ENCODE measurements around the gene GATB.

DNA sequence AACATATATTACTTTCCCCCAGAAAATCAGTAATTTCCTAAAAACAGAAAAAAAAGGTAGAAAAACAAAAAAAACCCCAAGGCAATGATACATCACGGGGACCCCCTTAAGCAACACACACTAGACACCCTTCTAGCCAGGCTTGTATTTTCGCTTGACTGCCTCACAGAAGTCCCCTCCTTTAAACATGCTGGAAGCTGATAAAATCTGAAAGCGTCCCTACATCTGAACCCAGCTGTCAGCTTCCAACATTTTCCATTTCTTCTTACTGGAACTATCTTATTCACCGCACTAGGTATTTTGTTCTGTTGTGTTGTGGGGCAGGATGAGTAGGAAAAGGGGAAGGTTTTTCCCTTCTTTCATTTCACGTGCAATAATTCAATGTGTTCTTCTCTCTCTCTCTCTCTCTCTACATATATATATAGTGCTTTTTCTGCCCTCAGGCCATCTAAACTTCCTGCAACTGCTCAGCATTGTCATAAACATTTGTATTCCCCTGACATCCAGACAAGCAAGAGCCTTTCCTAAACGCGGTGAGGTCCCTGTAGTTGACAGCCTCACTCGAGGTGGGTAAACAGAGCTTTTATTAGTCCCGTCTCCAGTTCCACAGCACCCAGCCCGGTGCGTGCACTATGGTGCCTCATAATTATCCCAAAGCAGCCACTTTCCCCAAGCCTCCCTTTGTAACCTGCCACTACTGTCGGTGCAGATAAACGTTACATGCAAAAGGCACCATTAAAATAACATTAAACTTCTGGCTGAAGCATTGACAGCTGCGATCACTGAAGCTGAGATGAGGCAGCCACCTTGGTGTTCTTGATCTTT lies 82.5 kb downstream of the GATB start:
- TF ChIP-seq CTCF (IDR thresholded peaks at IDR 0.05; ENCODE audit: extremely low read depth in 1 of 2, insufficient read depth in 1 of 2, low read depth in 1 of 2, low read length in 2 of 2) (no peak), POLR2A (IDR thresholded peaks at IDR 0.05; ENCODE audit: low read depth, low read length) (no peak), FOS (IDR thresholded peaks at IDR 0.05; ENCODE audit: borderline replicate concordance, insufficient read depth, low read length) (no peak), EZH2 (IDR thresholded peaks at IDR 0.05; ENCODE audit: borderline replicate concordance, low read depth, low read length, severe bottlenecking) (no peak), JUN (IDR thresholded peaks at IDR 0.05; ENCODE audit: borderline replicate concordance, insufficient read depth, insufficient read length, low read depth) (no peak), MYC (IDR thresholded peaks at IDR 0.05; ENCODE audit: low read depth, low read length) (no peak), POLR2AphosphoS5 (IDR thresholded peaks at IDR 0.05; ENCODE audit: insufficient read depth, low read depth, low read length) (no peak)
- TF ChIP-seq, protein P1, sequence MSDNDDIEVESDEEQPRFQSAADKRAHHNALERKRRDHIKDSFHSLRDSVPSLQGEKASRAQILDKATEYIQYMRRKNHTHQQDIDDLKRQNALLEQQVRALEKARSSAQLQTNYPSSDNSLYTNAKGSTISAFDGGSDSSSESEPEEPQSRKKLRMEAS (IDR thresholded peaks at IDR 0.05; ENCODE audit: insufficient read depth, insufficient read length), result no peak
